PC-3 (cell line): ENCODE results near the gene NEXN. TPM values are rescaled to one million over a fixed set of nuclear protein-coding genes. Genes with fewer than 3 reads are reported as not detected.

Source experiments
- ATAC-seq: fragments of 200-7000 bp; cut with Tn5 transposase; 2 replicates; pipeline ENCODE4 v1.9.1; 2020; ENCODE audit warnings: mild to moderate bottlenecking, moderate library complexity
- BruUV-seq: library from RNA; stranded (reverse); fragments of 400-500 nt; replicated peaks from 2 replicates; lab custom pipeline; 2021; lab: Mats Ljungman, UMichigan
- CTCF ChIA-PET: fragments of 300-600 bp; sonication (Branson Sonifier 250); formaldehyde crosslinking; loops from one replicate; lab custom pipeline; 2022; ENCODE audit warnings: antibody characterized with exemption; lab: Charles Lee
- POLR2A ChIA-PET: fragments of 300-600 bp; sonication (Branson Sonifier 250); formaldehyde crosslinking; loops from one replicate; lab custom pipeline; 2022; ENCODE audit warnings: antibody characterized with exemption; ENCODE audit not compliant: unreplicated experiment; lab: Charles Lee
- DNase-seq: peaks from one replicate; pipeline ENCODE4 v3.0.0-alpha.2; 2015
- H2AFZ ChIP-seq: fragments of 300-600 bp; sonication (generic); 2 replicates; pipeline ENCODE4 v1.6.0; 2016; ENCODE audit warnings: antibody characterized with exemption, low read length
- H3F3A ChIP-seq: fragments of 300-600 bp; sonication (generic); one replicate; pipeline ENCODE4 v1.6.0; 2017; ENCODE audit warnings: antibody characterized with exemption, low read length, control low read depth, mild to moderate bottlenecking; ENCODE audit not compliant: unreplicated experiment
- H3K27ac ChIP-seq: fragments of 300-600 bp; sonication (generic); 2 replicates; pipeline ENCODE4 v1.5.1; 2016; ENCODE audit warnings: mild to moderate bottlenecking, low read length
- H3K27me3 ChIP-seq: fragments of 300-600 bp; sonication (generic); 2 replicates; pipeline ENCODE4 v1.6.1; 2016; ENCODE audit warnings: low read length, mixed read lengths
- H3K36me3 ChIP-seq: fragments of 300-600 bp; sonication (generic); 2 replicates; pipeline ENCODE4 v1.6.1; 2016; ENCODE audit warnings: low read depth, mixed run types, low read length, mixed read lengths
- H3K4me1 ChIP-seq: fragments of 300-600 bp; sonication (generic); 2 replicates; pipeline ENCODE4 v1.5.1; 2016; ENCODE audit warnings: low read length; ENCODE audit not compliant: insufficient read depth
- H3K4me2 ChIP-seq: fragments of 300-600 bp; sonication (generic); 2 replicates; pipeline ENCODE4 v1.6.0; 2016; ENCODE audit warnings: low read length
- H3K4me3 ChIP-seq: fragments of 300-600 bp; sonication (generic); 2 replicates; pipeline ENCODE4 v1.5.1; 2016; ENCODE audit warnings: mild to moderate bottlenecking, low read length, mixed read lengths
- H3K79me2 ChIP-seq: fragments of 300-600 bp; sonication (generic); 2 replicates; pipeline ENCODE4 v1.6.1; 2017; ENCODE audit warnings: low read length, mixed read lengths
- H3K9ac ChIP-seq: fragments of 300-600 bp; sonication (generic); 2 replicates; pipeline ENCODE4 v1.6.0; 2016; ENCODE audit warnings: mild to moderate bottlenecking, low read length
- H3K9me2 ChIP-seq: fragments of 300-600 bp; sonication (generic); replicated peaks from 2 replicates; pipeline ENCODE4 v1.6.1; 2016; ENCODE audit warnings: mixed run types, low read length, mixed read lengths
- H3K9me3 ChIP-seq: fragments of 300-600 bp; sonication (generic); 2 replicates; pipeline ENCODE4 v1.6.1; 2016; ENCODE audit warnings: low read length, mixed read lengths
- H4K20me1 ChIP-seq: fragments of 300-600 bp; sonication (generic); 2 replicates; pipeline ENCODE4 v1.6.1; 2016; ENCODE audit warnings: low read length, mixed read lengths
- EZH2 ChIP-seq: fragments of 300-600 bp; sonication (generic); IDR thresholded peaks from one replicate; pipeline ENCODE4 v1.6.1; 2017; ENCODE audit warnings: antibody characterized with exemption, mild to moderate bottlenecking, low read length; ENCODE audit not compliant: unreplicated experiment
- EZH2phosphoT487 ChIP-seq: fragments of 300-600 bp; sonication (generic); IDR thresholded peaks from 2 replicates; pipeline ENCODE4 v1.6.1; 2018; ENCODE audit warnings: mild to moderate bottlenecking, antibody characterized with exemption, low read length, borderline replicate concordance
- intact Hi-C: fragments of 100-400 bp; cut with micrococcal nuclease; formaldehyde crosslinking; loops from 2 replicates; pipeline ENCODE4 v1.9.0; 2023
- total RNA-seq: library from RNA; depleted of rRNA; stranded (reverse); fragments of >200 nt; gene quantifications from 2 replicates; pipeline ENCODE4 v1.2.3, GENCODE V29; 2014
- TF ChIP-seq, protein P1 (sequence below): fragments of 300-600 bp; sonication (generic); conservative IDR thresholded peaks from 2 replicates; pipeline ENCODE4 v1.5.1; 2017; ENCODE audit warnings: antibody characterized with exemption, low read depth, mild to moderate bottlenecking, low read length

The NEXN gene
- total RNA-seq, 1 experiment from 2014 or later: 3.5 TPM

- POLR2A ChIA-PET: interaction anchor here (0.6 kb wide), 1 partner anchor 55 kb away, joined by 3 read pairs; no protein-coding TSS in a partner anchor
These were observed 39.0 kb downstream of the NEXN start for GRCh38 chr1:77927414-77927813.

DNA sequence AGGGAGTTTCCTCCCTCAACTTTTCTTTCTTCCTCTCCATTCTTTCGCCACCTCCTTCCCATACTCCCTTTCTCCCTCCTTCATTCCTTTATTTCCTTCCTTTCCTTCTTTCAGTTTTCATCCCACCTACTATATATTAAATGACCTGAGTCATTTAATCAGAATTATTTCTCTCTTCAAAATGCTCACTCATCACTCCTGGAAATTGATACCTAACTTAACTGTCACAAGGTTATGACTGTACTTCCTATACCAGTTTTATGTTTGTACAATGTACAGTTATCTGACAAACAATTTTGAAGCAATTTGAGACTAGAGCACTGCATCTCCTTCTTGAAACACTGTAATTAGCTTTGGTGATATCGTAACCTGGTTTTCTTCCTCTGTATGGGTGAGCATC lies 41.4 kb downstream of the NEXN start:
- H3K9me3 ChIP-seq: no peaks in the 10 kb centered on the region
- H3K9ac ChIP-seq: no peak overlapping the region
- no TSS peak for BruUV-seq
- TF ChIP-seq, protein P1, sequence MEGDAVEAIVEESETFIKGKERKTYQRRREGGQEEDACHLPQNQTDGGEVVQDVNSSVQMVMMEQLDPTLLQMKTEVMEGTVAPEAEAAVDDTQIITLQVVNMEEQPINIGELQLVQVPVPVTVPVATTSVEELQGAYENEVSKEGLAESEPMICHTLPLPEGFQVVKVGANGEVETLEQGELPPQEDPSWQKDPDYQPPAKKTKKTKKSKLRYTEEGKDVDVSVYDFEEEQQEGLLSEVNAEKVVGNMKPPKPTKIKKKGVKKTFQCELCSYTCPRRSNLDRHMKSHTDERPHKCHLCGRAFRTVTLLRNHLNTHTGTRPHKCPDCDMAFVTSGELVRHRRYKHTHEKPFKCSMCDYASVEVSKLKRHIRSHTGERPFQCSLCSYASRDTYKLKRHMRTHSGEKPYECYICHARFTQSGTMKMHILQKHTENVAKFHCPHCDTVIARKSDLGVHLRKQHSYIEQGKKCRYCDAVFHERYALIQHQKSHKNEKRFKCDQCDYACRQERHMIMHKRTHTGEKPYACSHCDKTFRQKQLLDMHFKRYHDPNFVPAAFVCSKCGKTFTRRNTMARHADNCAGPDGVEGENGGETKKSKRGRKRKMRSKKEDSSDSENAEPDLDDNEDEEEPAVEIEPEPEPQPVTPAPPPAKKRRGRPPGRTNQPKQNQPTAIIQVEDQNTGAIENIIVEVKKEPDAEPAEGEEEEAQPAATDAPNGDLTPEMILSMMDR: no peak
- TF ChIP-seq EZH2phosphoT487: no peak
- TF ChIP-seq EZH2: no peak
- peak; percentile 91 for ATAC-seq
- no peaks in the 10 kb centered on the region for H4K20me1 ChIP-seq
- H3K4me3 ChIP-seq: no peak overlapping the region
- DNase-seq: peak; percentile 51
- H2AFZ ChIP-seq: no peak overlapping the region
- H3K4me2 ChIP-seq: no peak overlapping the region
- H3K27me3 ChIP-seq: no peaks in the 10 kb centered on the region
- ChIA-PET CTCF (no interaction called here), POLR2A (no interaction called here)
- H3K79me2 ChIP-seq: no peaks in the 10 kb centered on the region
- no peaks in the 10 kb centered on the region for H3K36me3 ChIP-seq
- H3K4me1 ChIP-seq: peaks cover 11% of the 10 kb centered on the region
- peak overlapping the region; percentile 36 for H3K27ac ChIP-seq
- no peaks in the 10 kb centered on the region for H3K9me2 ChIP-seq
- no peaks in the 10 kb centered on the region for H3F3A ChIP-seq
- intact Hi-C loops: no loop called here

More at GRCh38 chr1:77927414-77927813, 39.0 kb downstream of the NEXN start:
- intact Hi-C loops: no loop called here
- Histone ChIP-seq H3K9ac (no peak overlapping the region), H3K27ac (no peak overlapping the region), H3K4me3 (no peak overlapping the region), H3K9me3 (no peaks in the 10 kb centered on the region), H3K79me2 (no peaks in the 10 kb centered on the region), H3K36me3 (no peaks in the 10 kb centered on the region), H2AFZ (no peak overlapping the region), H3F3A (no peaks in the 10 kb centered on the region), H3K4me1 (peaks cover 11% of the 10 kb centered on the region), H4K20me1 (no peaks in the 10 kb centered on the region), H3K27me3 (no peaks in the 10 kb centered on the region), H3K4me2 (no peak overlapping the region), H3K9me2 (no peaks in the 10 kb centered on the region)
- no peak for TF ChIP-seq EZH2phosphoT487
- TF ChIP-seq, protein P1: no peak
- no peak for TF ChIP-seq EZH2
- CTCF ChIA-PET: no interaction called here
- no TSS peak for BruUV-seq
- no peak for DNase-seq
- no peak for ATAC-seq

GRCh38 chr1:77938651-77939050 lies 50.2 kb downstream of the NEXN start:
- BruUV-seq: no TSS peak
- ATAC-seq (no peak), DNase-seq (no peak)
- no peak overlapping the region for H2AFZ ChIP-seq
- no peak overlapping the region for H3K9ac ChIP-seq
- peaks cover 4% of the 10 kb centered on the region for H3F3A ChIP-seq
- H3K4me1 ChIP-seq: no peaks in the 10 kb centered on the region
- ChIA-PET POLR2A (no interaction called here), CTCF (no interaction called here)
- no peak overlapping the region for H3K4me3 ChIP-seq
- H3K27ac ChIP-seq: no peak overlapping the region
- H3K9me2 ChIP-seq: no peaks in the 10 kb centered on the region
- H3K36me3 ChIP-seq: peaks cover 14% of the 10 kb centered on the region; the same call in 1 of the 2 replicates
- no peaks in the 10 kb centered on the region for H3K9me3 ChIP-seq
- H3K27me3 ChIP-seq: no peaks in the 10 kb centered on the region
- no peak for TF ChIP-seq EZH2phosphoT487
- TF ChIP-seq, protein P1: no peak
- no peak for TF ChIP-seq EZH2
- H4K20me1 ChIP-seq: no peaks in the 10 kb centered on the region
- intact Hi-C loops: no loop called here
- no peak overlapping the region for H3K4me2 ChIP-seq
- no peaks in the 10 kb centered on the region for H3K79me2 ChIP-seq
